ENCODE data around the gene PEDS1. TPM values are rescaled to one million over a fixed set of nuclear protein-coding genes. Genes with fewer than 3 reads are reported as not detected.
A peak's percentile ranks its signal among the peaks of the same experiment; 100 is the strongest.
"Not testable (repeated sequence)": the region's sequence is repeated elsewhere in the genome, so short reads cannot be mapped to it uniquely, and the experiment has no call there.

PEDS1 gene
- total RNA-seq = 31.3 TPM
- long read RNA-seq, full-length matches to known transcripts = 44 of 67 reads
- long read RNA-seq, partial matches to known transcripts = 9 of 67 reads
- long read RNA-seq, other reads (novel, unspliced or antisense) = 14 of 67 reads

DNA sequence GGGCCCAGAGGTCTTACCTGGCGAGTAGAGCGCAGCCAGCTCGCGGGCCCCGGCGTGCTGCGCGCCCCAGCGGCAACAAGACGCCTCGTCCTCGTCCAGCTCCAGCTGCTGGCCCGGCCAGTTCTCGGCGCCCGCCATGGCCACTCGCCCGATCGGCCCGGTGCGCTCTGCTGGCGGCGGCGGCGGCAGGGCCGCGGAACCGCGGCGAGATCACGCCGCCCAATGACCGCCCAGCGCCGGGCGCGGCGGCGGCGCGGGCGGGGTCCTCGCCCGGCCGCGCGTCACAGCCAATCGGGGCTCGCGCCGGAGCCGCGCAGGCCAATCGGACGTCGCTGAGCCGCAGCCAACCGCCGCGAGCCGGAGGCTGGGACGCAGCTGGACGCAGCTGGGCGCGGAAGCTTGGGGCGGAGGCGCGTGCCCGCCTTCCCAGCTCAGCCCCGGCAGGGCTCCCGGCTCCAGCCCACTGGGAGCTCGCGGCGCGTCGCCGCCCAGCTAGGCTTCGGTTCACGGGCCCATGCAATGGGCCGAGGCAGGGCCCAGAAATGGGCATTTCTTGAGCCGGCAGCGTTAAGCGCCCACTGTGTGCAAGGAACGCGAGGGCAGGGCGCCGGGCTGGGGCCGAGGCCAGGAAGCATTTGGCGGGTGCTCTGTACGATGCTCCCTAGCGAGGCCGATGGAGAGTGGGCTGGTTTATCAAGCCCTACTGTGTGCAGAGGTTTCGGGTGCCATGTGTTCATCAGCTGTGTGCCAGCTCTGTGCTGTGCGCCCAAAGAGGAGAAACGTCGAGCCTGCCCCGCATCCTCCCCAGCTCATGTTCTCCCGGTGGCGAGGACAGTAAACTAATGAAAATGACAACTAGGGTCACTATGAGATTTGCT lies at the start of gene PEDS1:
PEDS1 (minus strand) TSS at position 224 of the 878 bp plus-strand sequence; CDS start at position 138, 86 bp downstream.
- no peak for TF ChIP-seq CTCF (IDR thresholded peaks at IDR 0.05)
- H3K4me3 ChIP-seq = peak within 1 kb of the TSS; percentile 99
- ATAC-seq (peak; percentile 94), DNase-seq (peak; percentile 97)
- H3K27me3 ChIP-seq = no peaks in the 10 kb centered on the region
- H3K4me1 ChIP-seq = peaks cover 40% of the 10 kb centered on the region
- H3K9me3 ChIP-seq = no peaks in the 10 kb centered on the region
- peak within 1 kb of the TSS; percentile 95 for H3K27ac ChIP-seq
- H3K36me3 ChIP-seq = peaks cover under 1% of the 10 kb centered on the region
- intact Hi-C loops (cut with DNase I) = no loop called here

DNA sequence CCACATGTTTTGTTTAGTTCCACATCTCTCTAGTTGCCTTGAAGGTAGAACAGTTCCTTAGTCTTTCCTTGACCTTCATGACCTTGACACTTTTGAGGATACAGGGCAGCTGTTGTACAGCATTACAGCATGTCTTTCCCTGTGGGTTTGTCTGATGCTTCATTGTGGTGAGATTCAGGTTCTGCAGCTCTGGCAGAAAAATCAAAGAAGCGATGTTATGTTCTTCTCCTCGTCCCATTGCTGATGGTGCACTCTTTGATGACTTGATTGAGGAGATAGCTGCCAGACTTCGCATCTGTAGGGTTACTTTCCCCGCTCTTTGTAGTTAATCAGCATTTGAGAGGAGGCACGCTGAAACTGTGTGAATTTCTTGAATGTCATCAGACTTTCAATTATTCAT lies 49.2 kb upstream of the PEDS1 start:
- no peaks in the 10 kb centered on the region for H3K36me3 ChIP-seq
- H3K4me1 ChIP-seq = no peaks in the 10 kb centered on the region
- TF ChIP-seq CTCF (IDR thresholded peaks at IDR 0.05) = no peak
- intact Hi-C loops (cut with DNase I) = no loop called here
- no peak for ATAC-seq
- no peak overlapping the region for H3K4me3 ChIP-seq
- H3K27me3 ChIP-seq = no peaks in the 10 kb centered on the region
- H3K27ac ChIP-seq = no peak overlapping the region
- H3K9me3 ChIP-seq = no peaks in the 10 kb centered on the region
- no peak for DNase-seq

DNA sequence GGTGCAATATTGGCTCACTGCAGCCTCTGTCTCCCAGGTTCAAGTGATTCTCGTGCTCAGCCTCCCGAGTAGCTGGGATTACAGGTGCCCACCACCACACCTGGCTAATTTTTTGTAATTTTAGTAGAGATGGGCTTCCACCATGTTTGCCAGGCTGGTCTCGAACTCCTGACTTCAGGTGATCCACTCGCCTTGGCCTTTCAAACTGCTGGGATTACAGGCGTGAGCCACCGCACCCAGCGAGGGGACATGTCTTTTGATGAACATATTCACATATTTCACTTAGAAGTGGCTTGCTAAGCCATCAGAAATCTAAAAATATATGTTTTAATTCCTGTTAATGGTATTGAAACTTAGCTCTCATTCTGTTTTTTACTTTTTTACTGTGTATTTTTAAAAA lies 48.2 kb upstream of the PEDS1 start:
- H3K36me3 ChIP-seq; DNase-seq; H3K27me3 ChIP-seq; H3K4me1 ChIP-seq; intact Hi-C loops (cut with DNase I); H3K4me3 ChIP-seq; H3K27ac ChIP-seq; ATAC-seq; H3K9me3 ChIP-seq: not testable (repeated sequence)

DNA sequence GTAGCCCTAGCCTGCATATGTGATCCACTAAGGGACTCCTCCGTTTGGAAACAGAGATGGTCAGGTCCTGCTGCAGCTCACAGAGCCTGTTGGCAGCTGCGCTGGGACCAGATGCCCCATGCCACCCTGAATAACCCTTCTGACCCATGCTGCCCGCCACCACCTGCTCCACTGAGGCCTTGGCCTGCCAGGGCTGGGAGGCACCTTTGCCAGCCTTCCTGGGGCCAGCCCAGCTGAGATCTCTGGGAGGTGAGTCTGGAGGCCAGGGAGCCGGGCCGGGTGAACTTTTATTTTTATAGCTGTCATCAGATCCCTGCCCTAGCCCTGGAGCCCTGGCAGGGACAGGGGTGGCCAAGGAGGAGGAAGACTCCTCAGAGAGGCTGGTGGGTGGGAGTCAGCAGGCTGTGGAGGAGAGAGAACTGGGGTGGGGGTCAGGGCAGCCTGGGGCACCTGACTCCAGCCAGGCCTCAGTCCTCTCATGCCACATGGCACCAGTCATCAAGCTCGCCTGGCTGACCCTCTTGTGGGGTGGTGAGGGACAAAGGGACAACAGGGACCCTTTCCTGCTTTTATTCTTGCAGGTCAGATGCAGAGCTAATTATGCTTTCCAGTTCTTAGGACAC lies 47.1 kb upstream of the PEDS1 start:
- no peak for ATAC-seq
- Histone ChIP-seq H3K4me1 (no peaks in the 10 kb centered on the region), H3K36me3 (no peaks in the 10 kb centered on the region), H3K4me3 (no peak overlapping the region), H3K27ac (no peak overlapping the region), H3K27me3 (no peaks in the 10 kb centered on the region), H3K9me3 (no peaks in the 10 kb centered on the region)
- TF ChIP-seq CTCF (IDR thresholded peaks at IDR 0.05) = no peak
- intact Hi-C loops (cut with DNase I) = no loop called here
- no peak for DNase-seq

DNA sequence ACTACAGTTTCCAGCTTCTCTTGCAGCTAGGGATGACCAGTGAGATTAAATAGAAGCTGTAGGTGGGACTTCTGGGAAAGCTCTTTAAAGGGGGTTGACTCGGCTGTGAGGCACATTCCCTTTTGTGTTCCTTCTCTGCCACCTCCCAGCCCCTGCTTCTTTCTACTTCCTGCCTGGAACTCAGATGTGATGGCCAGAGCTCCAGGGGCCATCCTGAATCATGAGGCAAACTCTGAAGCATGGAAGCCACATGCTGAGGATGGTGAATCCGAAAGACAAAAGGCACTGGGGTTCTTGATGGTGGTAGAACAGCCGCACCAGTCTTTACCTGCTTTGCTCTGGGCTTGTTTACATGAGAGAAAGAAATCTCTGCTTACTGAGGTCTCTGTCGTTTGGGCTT lies 46.2 kb upstream of the PEDS1 start:
- Histone ChIP-seq H3K27ac (no peak overlapping the region), H3K36me3 (peaks cover 1% of the 10 kb centered on the region), H3K4me1 (peaks cover 6% of the 10 kb centered on the region), H3K4me3 (no peak overlapping the region), H3K9me3 (no peaks in the 10 kb centered on the region), H3K27me3 (no peaks in the 10 kb centered on the region)
- DNase-seq (no peak), ATAC-seq (no peak)
- intact Hi-C loops (cut with DNase I) = no loop called here
- no peak for TF ChIP-seq CTCF (IDR thresholded peaks at IDR 0.05)

DNA sequence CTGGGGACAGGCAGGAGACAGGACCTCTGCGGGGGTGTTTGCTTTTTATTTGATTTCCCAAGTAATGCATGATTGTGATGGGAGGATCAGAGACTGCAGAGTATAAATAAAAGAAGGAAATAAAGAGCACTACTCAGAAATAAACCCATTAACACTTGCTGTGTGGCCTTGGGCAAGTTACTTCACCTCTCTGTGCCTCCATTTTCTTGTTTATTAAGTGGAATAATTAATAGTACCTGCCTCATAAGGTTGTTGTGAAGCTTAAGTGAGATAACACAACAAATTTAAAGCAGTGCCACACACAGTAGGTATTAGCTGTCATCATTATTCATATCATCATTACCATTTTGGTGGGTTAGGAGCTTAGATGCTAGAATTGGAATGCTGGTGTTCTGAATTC lies 45.2 kb upstream of the PEDS1 start:
- no peaks in the 10 kb centered on the region for H3K9me3 ChIP-seq
- H3K27me3 ChIP-seq = no peaks in the 10 kb centered on the region
- no peak for DNase-seq
- TF ChIP-seq CTCF (IDR thresholded peaks at IDR 0.05) = no peak
- intact Hi-C loops (cut with DNase I) = no loop called here
- ATAC-seq = no peak
- H3K27ac ChIP-seq = no peak overlapping the region
- H3K36me3 ChIP-seq = peaks cover 11% of the 10 kb centered on the region
- H3K4me3 ChIP-seq = no peak overlapping the region
- peaks cover 16% of the 10 kb centered on the region for H3K4me1 ChIP-seq

All from upper lobe of right lung (tissue), 1 donor.